PC-9 (cell line): ENCODE results near the gene TXNDC8. TPM values are rescaled to one million over a fixed set of nuclear protein-coding genes. Genes with fewer than 3 reads are reported as not detected.

Source experiments
- BruUV-seq: library from RNA; stranded (reverse); fragments of 400-500 nt; replicated peaks from 2 replicates; lab custom pipeline; 2021; lab: Mats Ljungman, UMichigan
- CTCF ChIA-PET: fragments of 300-600 bp; sonication (Branson Sonifier 250); formaldehyde crosslinking; loops from one replicate; lab custom pipeline; 2022; ENCODE audit warnings: antibody characterized with exemption; lab: Charles Lee
- POLR2A ChIA-PET: fragments of 300-600 bp; sonication (Branson Sonifier 250); formaldehyde crosslinking; loops from one replicate; lab custom pipeline; 2022; ENCODE audit warnings: antibody characterized with exemption; ENCODE audit not compliant: unreplicated experiment; lab: Charles Lee
- DNase-seq, 2 experiments: peaks; one replicate each; pipeline versions ENCODE4 v3.0.0 to v3.0.0-alpha.2; 2015 to 2022; ENCODE audit warnings: mixed read lengths in 1 of 2
- H2AFZ ChIP-seq: fragments of 200-600 bp; sonication (generic); 2 replicates; pipeline ENCODE4 v1.8.1; 2017; ENCODE audit warnings: antibody characterized with exemption
- H3F3A ChIP-seq: fragments of 200-600 bp; sonication (generic); 2 replicates; pipeline ENCODE4 v1.8.1; 2017; ENCODE audit warnings: antibody characterized with exemption, mild to moderate bottlenecking, low read depth; ENCODE audit not compliant: insufficient read depth
- H3K27ac ChIP-seq: fragments of 200-600 bp; sonication (generic); 2 replicates; pipeline ENCODE4 v1.6.1; 2016; ENCODE audit warnings: mixed run types
- H3K27me3 ChIP-seq: fragments of 200-600 bp; sonication (generic); 2 replicates; pipeline ENCODE4 v1.6.1; 2016; ENCODE audit warnings: low read depth, mixed run types; ENCODE audit not compliant: insufficient read depth
- H3K36me3 ChIP-seq: fragments of 200-600 bp; sonication (generic); 2 replicates; pipeline ENCODE4 v1.6.1; 2016; ENCODE audit warnings: low read depth, mixed run types
- H3K4me1 ChIP-seq: fragments of 200-600 bp; sonication (generic); replicated peaks from 2 replicates; pipeline ENCODE4 v1.6.1; 2016; ENCODE audit warnings: mixed run types; ENCODE audit not compliant: insufficient read depth
- H3K4me2 ChIP-seq: fragments of 200-600 bp; sonication (generic); 2 replicates; pipeline ENCODE4 v1.6.1; 2017; ENCODE audit warnings: mixed run types
- H3K4me3 ChIP-seq: fragments of 200-600 bp; sonication (generic); 2 replicates; pipeline ENCODE4 v1.6.1; 2016; ENCODE audit warnings: mixed run types
- H3K79me2 ChIP-seq: fragments of 200-600 bp; sonication (generic); 2 replicates; pipeline ENCODE4 v1.6.1; 2017; ENCODE audit warnings: low read depth, mixed run types
- H3K9me2 ChIP-seq: fragments of 200-600 bp; sonication (generic); 2 replicates; pipeline ENCODE4 v1.8.1; 2017; ENCODE audit warnings: mild to moderate bottlenecking; ENCODE audit not compliant: insufficient read depth
- H3K9me3 ChIP-seq: fragments of 200-600 bp; sonication (generic); 2 replicates; pipeline ENCODE4 v1.8.1; 2016; ENCODE audit warnings: low read depth; ENCODE audit not compliant: insufficient read depth
- H4K20me1 ChIP-seq: fragments of 200-600 bp; sonication (generic); 2 replicates; pipeline ENCODE4 v1.8.1; 2017; ENCODE audit not compliant: insufficient read depth
- EZH2 ChIP-seq: fragments of 200-600 bp; sonication (generic); IDR thresholded peaks from 2 replicates; pipeline ENCODE4 v1.8.0; 2017; ENCODE audit warnings: antibody characterized with exemption, low read depth
- intact Hi-C: fragments of 100-400 bp; cut with micrococcal nuclease; formaldehyde crosslinking; loops from one replicate; pipeline ENCODE4 v1.10.0; 2022; ENCODE audit not compliant: unreplicated experiment
- total RNA-seq: library from RNA; stranded (reverse); gene quantifications from 2 replicates; pipeline ENCODE4 v1.2.3, GENCODE V29; 2021
- TF ChIP-seq, protein P1 (sequence below): fragments of 200-600 bp; sonication (generic); conservative IDR thresholded peaks from 2 replicates; pipeline ENCODE4 v1.6.1; 2017; ENCODE audit warnings: mixed run types, antibody characterized with exemption, mild to moderate bottlenecking, moderate library complexity

TXNDC8 gene
- total RNA-seq, 1 experiment from 2014 or later: not detected

GRCh38 chr9:110282018-110282738 is 55.5 kb downstream of the TXNDC8 start:
- H3K4me1 ChIP-seq: peaks cover 61% of the 10 kb centered on the region
- POLR2A ChIA-PET: interaction anchor here (0.5 to 0.6 kb wide), 4 partner anchors 14 to 202 kb away, joined by 3 to 7 read pairs (median 4); no protein-coding TSS in a partner anchor
- intact Hi-C loops: no loop called here
- no peak overlapping the region for H3K27ac ChIP-seq
- no TSS peak for BruUV-seq
- CTCF ChIA-PET: interaction anchor here (0.6 kb wide), 2 partner anchors 149 to 284 kb away, joined by 3 to 4 read pairs; no protein-coding TSS in a partner anchor
- H3K9me2 ChIP-seq: no peaks in the 10 kb centered on the region
- no peaks in the 10 kb centered on the region for H3K79me2 ChIP-seq
- H3F3A ChIP-seq: peaks cover 24% of the 10 kb centered on the region
- no peaks in the 10 kb centered on the region for H3K27me3 ChIP-seq
- no peak for TF ChIP-seq EZH2
- TF ChIP-seq, protein P1, sequence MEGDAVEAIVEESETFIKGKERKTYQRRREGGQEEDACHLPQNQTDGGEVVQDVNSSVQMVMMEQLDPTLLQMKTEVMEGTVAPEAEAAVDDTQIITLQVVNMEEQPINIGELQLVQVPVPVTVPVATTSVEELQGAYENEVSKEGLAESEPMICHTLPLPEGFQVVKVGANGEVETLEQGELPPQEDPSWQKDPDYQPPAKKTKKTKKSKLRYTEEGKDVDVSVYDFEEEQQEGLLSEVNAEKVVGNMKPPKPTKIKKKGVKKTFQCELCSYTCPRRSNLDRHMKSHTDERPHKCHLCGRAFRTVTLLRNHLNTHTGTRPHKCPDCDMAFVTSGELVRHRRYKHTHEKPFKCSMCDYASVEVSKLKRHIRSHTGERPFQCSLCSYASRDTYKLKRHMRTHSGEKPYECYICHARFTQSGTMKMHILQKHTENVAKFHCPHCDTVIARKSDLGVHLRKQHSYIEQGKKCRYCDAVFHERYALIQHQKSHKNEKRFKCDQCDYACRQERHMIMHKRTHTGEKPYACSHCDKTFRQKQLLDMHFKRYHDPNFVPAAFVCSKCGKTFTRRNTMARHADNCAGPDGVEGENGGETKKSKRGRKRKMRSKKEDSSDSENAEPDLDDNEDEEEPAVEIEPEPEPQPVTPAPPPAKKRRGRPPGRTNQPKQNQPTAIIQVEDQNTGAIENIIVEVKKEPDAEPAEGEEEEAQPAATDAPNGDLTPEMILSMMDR: no peak
- no peaks in the 10 kb centered on the region for H4K20me1 ChIP-seq
- DNase-seq: no peak
- H3K4me2 ChIP-seq: no peak overlapping the region
- H3K4me3 ChIP-seq: no peak overlapping the region
- H3K36me3 ChIP-seq: no peaks in the 10 kb centered on the region
- no peaks in the 10 kb centered on the region for H3K9me3 ChIP-seq
- H2AFZ ChIP-seq: no peak overlapping the region

GRCh38 chr9:110278080-110278707 is 59.5 kb downstream of the TXNDC8 start:
- Histone ChIP-seq H3K79me2 (no peaks in the 10 kb centered on the region), H3K4me3 (no peak overlapping the region), H4K20me1 (no peaks in the 10 kb centered on the region), H3K4me2 (peak overlapping the region; percentile 22; the same call in 1 of the 2 replicates), H2AFZ (no peak overlapping the region), H3K27ac (peak overlapping the region; percentile 63), H3K27me3 (no peaks in the 10 kb centered on the region), H3F3A (peaks cover 8% of the 10 kb centered on the region), H3K9me2 (no peaks in the 10 kb centered on the region), H3K9me3 (no peaks in the 10 kb centered on the region), H3K4me1 (peaks cover 40% of the 10 kb centered on the region), H3K36me3 (no peaks in the 10 kb centered on the region)
- no TSS peak for BruUV-seq
- TF ChIP-seq EZH2: no peak
- TF ChIP-seq, protein P1: no peak
- peak in 1 of 2 experiments; percentile 61 for DNase-seq
- POLR2A ChIA-PET: interaction anchor here (0.5 to 0.9 kb wide), 4 partner anchors 19 to 825 kb away, joined by 3 to 20 read pairs (median 4); partner anchors contain the start of gene TXN
- CTCF ChIA-PET: interaction anchor here (0.6 kb wide), 1 partner anchor 193 kb away, joined by 6 read pairs; no protein-coding TSS in a partner anchor
- intact Hi-C loops: loop anchor here (2.0 kb wide), 2 partner anchors 21 to 73 kb away; partner anchors contain the start of gene TXN

DNA sequence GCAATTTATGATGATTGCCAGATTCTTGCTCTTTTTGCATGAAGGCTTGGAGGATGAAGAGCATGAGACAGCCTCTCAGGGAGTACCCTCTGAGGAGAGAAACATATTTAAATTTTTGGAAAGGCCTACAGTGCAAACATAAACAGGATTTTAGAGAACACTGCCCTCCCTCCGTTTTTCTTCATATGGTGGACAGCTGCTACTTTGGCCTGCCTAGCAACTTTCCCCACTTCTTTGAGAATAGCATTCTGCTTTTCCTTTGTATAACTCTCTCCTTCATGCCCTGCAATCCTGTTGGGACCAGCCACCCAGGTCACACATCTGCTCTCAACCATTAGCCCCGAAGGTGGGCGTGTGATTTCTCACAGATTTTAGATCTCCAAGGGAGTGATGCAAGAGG is 60.9 kb downstream of the TXNDC8 start:
- Histone ChIP-seq H3F3A (peaks cover 8% of the 10 kb centered on the region), H2AFZ (no peak overlapping the region), H3K27me3 (no peaks in the 10 kb centered on the region), H3K4me1 (peaks cover 38% of the 10 kb centered on the region), H3K9me3 (no peaks in the 10 kb centered on the region), H3K27ac (no peak overlapping the region), H3K4me2 (no peak overlapping the region), H3K79me2 (no peaks in the 10 kb centered on the region), H3K9me2 (no peaks in the 10 kb centered on the region), H4K20me1 (no peaks in the 10 kb centered on the region), H3K36me3 (no peaks in the 10 kb centered on the region), H3K4me3 (no peak overlapping the region)
- BruUV-seq: no TSS peak
- POLR2A ChIA-PET: no interaction called here
- CTCF ChIA-PET: no interaction called here
- intact Hi-C loops: no loop called here
- TF ChIP-seq, protein P1: no peak
- no peak for TF ChIP-seq EZH2
- DNase-seq: no peak
